B cell (primary cell): ENCODE results near the gene SMC4.

Experiments used
- EZH2 ChIP-seq: IDR thresholded peaks from 2 replicates; pipeline ENCODE4 v1.6.1; 2012; ENCODE audit warnings: borderline replicate concordance, low read depth, mild to moderate bottlenecking, moderate library complexity, low read length; ENCODE audit not compliant: insufficient read depth, poor library complexity, severe bottlenecking
- TF ChIP-seq, protein P1 (sequence below): fragments of 200-600 bp; IDR thresholded peaks from one replicate; pipeline ENCODE4 v1.8.0; 2022; ENCODE audit warnings: antibody characterized with exemption, mild to moderate bottlenecking

DNA sequence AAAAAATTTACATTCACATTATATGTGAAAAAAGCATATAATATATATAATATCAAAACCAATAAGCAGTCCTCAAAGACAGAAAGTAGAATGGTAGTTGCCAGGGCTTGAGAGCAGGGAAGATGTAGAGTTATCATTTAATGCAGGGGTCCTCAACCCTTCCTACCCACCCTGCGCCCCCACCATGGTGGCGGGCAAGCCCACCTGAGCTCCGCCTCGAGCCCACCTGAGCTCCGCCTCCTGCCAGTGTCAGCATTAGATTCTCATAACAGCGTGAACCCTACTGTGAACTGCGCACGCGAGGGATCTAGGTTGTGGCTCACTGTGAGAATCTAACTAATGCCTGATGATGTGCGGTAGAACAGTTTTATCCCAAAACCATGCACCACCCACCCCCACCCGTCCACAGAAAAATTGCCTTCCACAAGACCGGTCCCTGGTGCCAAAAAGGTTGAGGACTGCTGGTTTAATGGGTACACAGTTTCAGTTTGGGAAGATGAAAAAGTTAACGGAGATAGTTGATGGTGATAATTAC, 47.1 kb downstream of the SMC4 start:
- TF ChIP-seq, protein P1, sequence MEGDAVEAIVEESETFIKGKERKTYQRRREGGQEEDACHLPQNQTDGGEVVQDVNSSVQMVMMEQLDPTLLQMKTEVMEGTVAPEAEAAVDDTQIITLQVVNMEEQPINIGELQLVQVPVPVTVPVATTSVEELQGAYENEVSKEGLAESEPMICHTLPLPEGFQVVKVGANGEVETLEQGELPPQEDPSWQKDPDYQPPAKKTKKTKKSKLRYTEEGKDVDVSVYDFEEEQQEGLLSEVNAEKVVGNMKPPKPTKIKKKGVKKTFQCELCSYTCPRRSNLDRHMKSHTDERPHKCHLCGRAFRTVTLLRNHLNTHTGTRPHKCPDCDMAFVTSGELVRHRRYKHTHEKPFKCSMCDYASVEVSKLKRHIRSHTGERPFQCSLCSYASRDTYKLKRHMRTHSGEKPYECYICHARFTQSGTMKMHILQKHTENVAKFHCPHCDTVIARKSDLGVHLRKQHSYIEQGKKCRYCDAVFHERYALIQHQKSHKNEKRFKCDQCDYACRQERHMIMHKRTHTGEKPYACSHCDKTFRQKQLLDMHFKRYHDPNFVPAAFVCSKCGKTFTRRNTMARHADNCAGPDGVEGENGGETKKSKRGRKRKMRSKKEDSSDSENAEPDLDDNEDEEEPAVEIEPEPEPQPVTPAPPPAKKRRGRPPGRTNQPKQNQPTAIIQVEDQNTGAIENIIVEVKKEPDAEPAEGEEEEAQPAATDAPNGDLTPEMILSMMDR = no peak
- no peak for TF ChIP-seq EZH2
